Fibroblast of peridontal ligament (primary cell): ENCODE measurements around the gene RBM23.
"Not testable (repeated sequence)": the region's sequence is repeated elsewhere in the genome, so short reads cannot be mapped to it uniquely, and the experiment has no call there.

ENCODE experiments used
- DNase-seq: peaks from one replicate; pipeline ENCODE4 v3.0.0-alpha.2; 2010; ENCODE audit errors: extremely low read depth

Gene RBM23

GRCh38 chr14:22918804-22919600 is at the start of gene RBM23:
Gene RBM23, minus strand, starts transcription at chr14:22919149.
- peak; percentile 100 for DNase-seq

GRCh38 chr14:22966783-22967269 is 47.9 kb upstream of the RBM23 start:
- DNase-seq: no peak

- DNase-seq: not testable (repeated sequence)
Observed at GRCh38 chr14:22965916-22966782, 47.2 kb upstream of the RBM23 start.

- no peak for DNase-seq
Observed at GRCh38 chr14:22962061-22962676, 43.2 kb upstream of the RBM23 start.

- DNase-seq: no peak
Observed at GRCh38 chr14:22955702-22956569, 37.0 kb upstream of the RBM23 start.

GRCh38 chr14:22952418-22952817 is 33.5 kb upstream of the RBM23 start:
- DNase-seq: no peak

GRCh38 chr14:22951795-22952194 is 32.8 kb upstream of the RBM23 start:
- not testable (repeated sequence) for DNase-seq

GRCh38 chr14:22945642-22946041 is 26.7 kb upstream of the RBM23 start:
- DNase-seq: no peak

- DNase-seq: peak; percentile 60
Observed at GRCh38 chr14:22939684-22940083, 20.7 kb upstream of the RBM23 start.

GRCh38 chr14:22935156-22935555 is 16.2 kb upstream of the RBM23 start:
- no peak for DNase-seq

GRCh38 chr14:22932146-22932545 is 13.2 kb upstream of the RBM23 start:
- DNase-seq: no peak

- DNase-seq: no peak
Observed at GRCh38 chr14:22929961-22930364, 11.0 kb upstream of the RBM23 start.

GRCh38 chr14:22929104-22929960 is 10.4 kb upstream of the RBM23 start, which contains the start of gene PRMT5:
Gene PRMT5, minus strand, starts transcription at chr14:22929376. Its CDS starts 15 bp downstream, at chr14:22929361.
- peak; percentile 100 for DNase-seq

GRCh38 chr14:22928237-22929103 is 9.5 kb upstream of the RBM23 start:
- no peak for DNase-seq

- no peak for DNase-seq
Observed at GRCh38 chr14:22926316-22926715, 7.4 kb upstream of the RBM23 start.

GRCh38 chr14:22925513-22925912 is 6.6 kb upstream of the RBM23 start:
- no peak for DNase-seq

- no peak for DNase-seq
Observed at GRCh38 chr14:22923746-22924145, 4.8 kb upstream of the RBM23 start.

GRCh38 chr14:22922294-22922693 is 3.3 kb upstream of the RBM23 start:
- no peak for DNase-seq

GRCh38 chr14:22920697-22921096 is 1.7 kb upstream of the RBM23 start:
- no peak for DNase-seq
